ENCODE data around the gene PPARA. TPM values are rescaled to one million over a fixed set of nuclear protein-coding genes. Genes with fewer than 3 reads are reported as not detected.

Gene PPARA
- polyA plus RNA-seq, 1 experiment, result 10.3 TPM

GRCh38 chr22:46251816-46252380 is 101.6 kb downstream of the PPARA start:
- TF ChIP-seq, protein P1, sequence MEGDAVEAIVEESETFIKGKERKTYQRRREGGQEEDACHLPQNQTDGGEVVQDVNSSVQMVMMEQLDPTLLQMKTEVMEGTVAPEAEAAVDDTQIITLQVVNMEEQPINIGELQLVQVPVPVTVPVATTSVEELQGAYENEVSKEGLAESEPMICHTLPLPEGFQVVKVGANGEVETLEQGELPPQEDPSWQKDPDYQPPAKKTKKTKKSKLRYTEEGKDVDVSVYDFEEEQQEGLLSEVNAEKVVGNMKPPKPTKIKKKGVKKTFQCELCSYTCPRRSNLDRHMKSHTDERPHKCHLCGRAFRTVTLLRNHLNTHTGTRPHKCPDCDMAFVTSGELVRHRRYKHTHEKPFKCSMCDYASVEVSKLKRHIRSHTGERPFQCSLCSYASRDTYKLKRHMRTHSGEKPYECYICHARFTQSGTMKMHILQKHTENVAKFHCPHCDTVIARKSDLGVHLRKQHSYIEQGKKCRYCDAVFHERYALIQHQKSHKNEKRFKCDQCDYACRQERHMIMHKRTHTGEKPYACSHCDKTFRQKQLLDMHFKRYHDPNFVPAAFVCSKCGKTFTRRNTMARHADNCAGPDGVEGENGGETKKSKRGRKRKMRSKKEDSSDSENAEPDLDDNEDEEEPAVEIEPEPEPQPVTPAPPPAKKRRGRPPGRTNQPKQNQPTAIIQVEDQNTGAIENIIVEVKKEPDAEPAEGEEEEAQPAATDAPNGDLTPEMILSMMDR (IDR thresholded peaks at IDR 0.05; ENCODE audit: insufficient read depth, low read depth, low read length), result no peak
- no peaks in the 10 kb centered on the region for H3K36me3 ChIP-seq (ENCODE audit: control insufficient read depth, insufficient read depth, low read length)
- H3K27me3 ChIP-seq (ENCODE audit: control insufficient read depth, insufficient read depth, low read length), result no peaks in the 10 kb centered on the region
- no peak overlapping the region for H3K4me3 ChIP-seq (ENCODE audit: low read depth, low read length)
- no peak for DNase-seq (ENCODE audit: low read depth)
- ChIA-PET CTCF (no interaction called here), POLR2A (no interaction called here)

GRCh38 chr22:46256358-46256958 is 106.1 kb downstream of the PPARA start:
- Histone ChIP-seq H3K36me3 (ENCODE audit: control insufficient read depth, insufficient read depth, low read length) (no peaks in the 10 kb centered on the region), H3K27me3 (ENCODE audit: control insufficient read depth, insufficient read depth, low read length) (peaks cover 4% of the 10 kb centered on the region), H3K4me3 (ENCODE audit: low read depth, low read length) (no peak overlapping the region)
- TF ChIP-seq, protein P1 (IDR thresholded peaks at IDR 0.05; ENCODE audit: insufficient read depth, low read depth, low read length), result no peak
- DNase-seq (ENCODE audit: low read depth), result no peak
- CTCF ChIA-PET, result interaction anchor here (1.4 kb wide), 1 partner anchor 11 kb away, joined by 4 read pairs; the partner anchor contains the start of gene TTC38
- POLR2A ChIA-PET, result no interaction called here

- no peaks in the 10 kb centered on the region for H3K36me3 ChIP-seq (ENCODE audit: control insufficient read depth, insufficient read depth, low read length)
- H3K4me3 ChIP-seq (ENCODE audit: low read depth, low read length), result no peak overlapping the region
- peaks cover 8% of the 10 kb centered on the region for H3K27me3 ChIP-seq (ENCODE audit: control insufficient read depth, insufficient read depth, low read length)
- TF ChIP-seq, protein P1 (IDR thresholded peaks at IDR 0.05; ENCODE audit: insufficient read depth, low read depth, low read length), result no peak
- POLR2A ChIA-PET, result no interaction called here
- CTCF ChIA-PET, result no interaction called here
- no peak for DNase-seq (ENCODE audit: low read depth)
Observed at GRCh38 chr22:46259374-46259773, 109.0 kb downstream of the PPARA start.

- CTCF ChIA-PET, result interaction anchor here (0.6 kb wide), 1 partner anchor 56 kb away, joined by 3 read pairs; no protein-coding TSS in a partner anchor
- Histone ChIP-seq H3K36me3 (ENCODE audit: control insufficient read depth, insufficient read depth, low read length) (no peaks in the 10 kb centered on the region), H3K27me3 (ENCODE audit: control insufficient read depth, insufficient read depth, low read length) (peaks cover 8% of the 10 kb centered on the region), H3K4me3 (ENCODE audit: low read depth, low read length) (no peak overlapping the region)
- no peak for DNase-seq (ENCODE audit: low read depth)
- TF ChIP-seq, protein P1 (IDR thresholded peaks at IDR 0.05; ENCODE audit: insufficient read depth, low read depth, low read length), result no peak
- POLR2A ChIA-PET, result no interaction called here
Observed at GRCh38 chr22:46260038-46260437, 109.7 kb downstream of the PPARA start.

DNA sequence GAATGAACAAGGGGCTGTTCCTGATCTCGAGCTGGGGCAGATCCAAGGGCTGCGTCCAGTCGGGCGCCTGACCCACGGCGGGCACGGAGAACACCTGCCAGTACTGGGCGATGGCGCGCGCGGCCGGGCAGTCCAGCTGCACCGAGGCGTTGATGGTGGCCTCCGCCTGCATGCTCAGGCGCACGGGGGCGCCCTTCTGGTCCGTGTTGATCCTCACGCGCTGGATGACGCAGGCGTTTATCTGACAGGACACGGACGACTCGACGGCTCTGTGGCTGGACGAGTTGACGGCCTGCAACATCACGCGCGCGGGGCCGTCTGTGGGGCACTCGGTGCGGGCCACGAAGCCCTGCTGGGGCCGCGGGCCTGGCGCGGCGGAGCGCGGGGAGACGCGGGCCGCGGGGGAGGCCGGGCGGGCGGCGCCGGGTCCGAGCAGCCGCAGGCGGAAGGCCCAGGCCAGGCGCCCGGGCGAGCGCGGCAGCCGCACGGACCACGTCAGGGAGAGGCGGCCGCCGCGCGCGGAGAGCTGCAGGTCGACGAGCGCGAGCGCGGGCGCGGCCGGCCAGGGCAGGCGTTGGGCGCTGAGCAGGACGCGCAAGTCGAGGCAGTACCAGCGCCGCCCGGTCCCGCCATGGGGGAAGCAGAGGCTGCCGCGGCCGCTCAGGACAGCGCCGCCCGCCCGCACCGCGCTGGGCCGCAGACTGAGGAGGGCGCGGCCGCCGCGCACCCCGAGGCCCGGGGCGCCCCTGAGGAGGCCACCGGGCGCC is 112.3 kb downstream of the PPARA start:
- Histone ChIP-seq H3K36me3 (ENCODE audit: control insufficient read depth, insufficient read depth, low read length) (no peaks in the 10 kb centered on the region), H3K27me3 (ENCODE audit: control insufficient read depth, insufficient read depth, low read length) (peaks cover 8% of the 10 kb centered on the region), H3K4me3 (ENCODE audit: low read depth, low read length) (no peak overlapping the region)
- DNase-seq (ENCODE audit: low read depth), result no peak
- ChIA-PET CTCF (interaction anchor here (0.5 to 1.2 kb wide), 2 partner anchors 8 to 118 kb away, joined by 3 read pairs; no protein-coding TSS in a partner anchor), POLR2A (no interaction called here)
- TF ChIP-seq, protein P1 (IDR thresholded peaks at IDR 0.05; ENCODE audit: insufficient read depth, low read depth, low read length), result peak; percentile 38
